ENCODE data around the gene TMEM121.
A peak's percentile ranks its signal among the peaks of the same experiment; 100 is the strongest.
"Not testable (repeated sequence)": the region's sequence is repeated elsewhere in the genome, so short reads cannot be mapped to it uniquely, and the experiment has no call there.

The TMEM121 gene

GRCh38 chr14:105528586-105529318 is 2.4 kb downstream of the TMEM121 start:
- peak; percentile 26 to 55 for DNase-seq (ENCODE audit: low read depth in 2 of 2)

- no peak for DNase-seq (ENCODE audit: low read depth in 2 of 2)
Measured at GRCh38 chr14:105529319-105529568, 2.9 kb downstream of the TMEM121 start.

GRCh38 chr14:105529569-105530284 is 3.3 kb downstream of the TMEM121 start:
- DNase-seq (ENCODE audit: low read depth in 2 of 2), result peak in 1 of 2 donors; percentile 37

- DNase-seq (ENCODE audit: low read depth in 2 of 2), result no peak
Measured at GRCh38 chr14:105530285-105531087, 4.1 kb downstream of the TMEM121 start.

GRCh38 chr14:105531088-105531893 is 4.9 kb downstream of the TMEM121 start:
- DNase-seq (ENCODE audit: low read depth in 2 of 2), result no peak

GRCh38 chr14:105531894-105532623 is 5.7 kb downstream of the TMEM121 start:
- DNase-seq (ENCODE audit: low read depth in 2 of 2), result no peak

- no peak for DNase-seq (ENCODE audit: low read depth in 2 of 2)
Measured at GRCh38 chr14:105532735-105533141, 6.4 kb downstream of the TMEM121 start.

- DNase-seq (ENCODE audit: low read depth in 2 of 2), result no peak
Measured at GRCh38 chr14:105533391-105533790, 7.0 kb downstream of the TMEM121 start.

- DNase-seq (ENCODE audit: low read depth in 2 of 2), result no peak
Measured at GRCh38 chr14:105533811-105534498, 7.6 kb downstream of the TMEM121 start.

- no peak for DNase-seq (ENCODE audit: low read depth in 2 of 2)
Measured at GRCh38 chr14:105534586-105534985, 8.2 kb downstream of the TMEM121 start.

- no peak for DNase-seq (ENCODE audit: low read depth in 2 of 2)
Measured at GRCh38 chr14:105536051-105536450, 9.7 kb downstream of the TMEM121 start.

GRCh38 chr14:105536691-105537579 is 10.6 kb downstream of the TMEM121 start:
- no peak for DNase-seq (ENCODE audit: low read depth in 2 of 2)

- peak; percentile 23 to 41 for DNase-seq (ENCODE audit: low read depth in 2 of 2)
Measured at GRCh38 chr14:105537580-105538474, 11.4 kb downstream of the TMEM121 start.

- DNase-seq (ENCODE audit: low read depth in 2 of 2), result no peak
Measured at GRCh38 chr14:105538481-105539049, 12.2 kb downstream of the TMEM121 start.

- no peak for DNase-seq (ENCODE audit: low read depth in 2 of 2)
Measured at GRCh38 chr14:105540811-105541210, 14.4 kb downstream of the TMEM121 start.

- DNase-seq (ENCODE audit: low read depth in 2 of 2), result no peak
Measured at GRCh38 chr14:105541218-105541875, 15.0 kb downstream of the TMEM121 start.

- DNase-seq (ENCODE audit: low read depth in 2 of 2), result not testable (repeated sequence)
Measured at GRCh38 chr14:105545676-105546075, 19.3 kb downstream of the TMEM121 start.

- DNase-seq (ENCODE audit: low read depth in 2 of 2), result not testable (repeated sequence)
Measured at GRCh38 chr14:105546410-105546809, 20.0 kb downstream of the TMEM121 start.
